OCI-LY7 (cell line): ENCODE results near the gene IPCEF1. TPM values are rescaled to one million over a fixed set of nuclear protein-coding genes. Genes with fewer than 3 reads are reported as not detected.

Source experiments
- BruUV-seq: library from RNA; stranded (reverse); fragments of 400-500 nt; replicated peaks from 2 replicates; lab custom pipeline; 2021; lab: Mats Ljungman, UMichigan
- CTCF ChIA-PET: fragments of 300-600 bp; sonication (Branson Sonifier 250); formaldehyde crosslinking; loops from one replicate; lab custom pipeline; 2022; ENCODE audit warnings: antibody characterized with exemption; ENCODE audit not compliant: unreplicated experiment; lab: Charles Lee
- POLR2A ChIA-PET: fragments of 300-600 bp; sonication (Branson Sonifier 250); formaldehyde crosslinking; loops from one replicate; lab custom pipeline; 2022; ENCODE audit warnings: antibody characterized with exemption; lab: Charles Lee
- DNase-seq: peaks from one replicate; pipeline ENCODE4 v3.0.0-alpha.2; 2015; ENCODE audit warnings: low spot score
- H2AFZ ChIP-seq: fragments of 200-600 bp; sonication (generic), shearing (Covaris generic); 2 replicates; pipeline ENCODE4 v1.6.1; 2014; ENCODE audit warnings: mild to moderate bottlenecking, antibody characterized with exemption, low read length, moderate library complexity
- H3K27ac ChIP-seq: fragments of 200-600 bp; sonication (generic); 2 replicates; pipeline ENCODE4 v1.5.1; 2014; ENCODE audit warnings: mixed run types, low read depth, mild to moderate bottlenecking, moderate library complexity, low read length, inconsistent platforms; ENCODE audit not compliant: poor library complexity, severe bottlenecking
- H3K36me3 ChIP-seq: fragments of 200-600 bp; sonication (generic); 2 replicates; pipeline ENCODE4 v1.6.1; 2014; ENCODE audit warnings: mild to moderate bottlenecking, antibody characterized with exemption, low read length, moderate library complexity, mixed read lengths; ENCODE audit not compliant: insufficient read depth
- H3K4me1 ChIP-seq: fragments of 200-600 bp; sonication (generic); 2 replicates; pipeline ENCODE4 v1.5.1; 2014; ENCODE audit warnings: mild to moderate bottlenecking, low read length; ENCODE audit not compliant: insufficient read depth, poor library complexity, severe bottlenecking
- H3K4me2 ChIP-seq: fragments of 200-600 bp; sonication (generic); 2 replicates; pipeline ENCODE4 v1.6.1; 2014; ENCODE audit warnings: mild to moderate bottlenecking, low read length
- H3K4me3 ChIP-seq: fragments of 200-600 bp; sonication (generic); 2 replicates; pipeline ENCODE4 v1.5.1; 2014; ENCODE audit warnings: mild to moderate bottlenecking, low read depth, low read length; ENCODE audit not compliant: poor library complexity, severe bottlenecking
- H3K79me2 ChIP-seq: fragments of 200-600 bp; sonication (generic); 2 replicates; pipeline ENCODE4 v1.6.1; 2016; ENCODE audit warnings: low read depth, mild to moderate bottlenecking, low read length, moderate library complexity, mixed read lengths; ENCODE audit not compliant: insufficient read depth
- H3K9me2 ChIP-seq: fragments of 200-600 bp; sonication (generic); 2 replicates; pipeline ENCODE4 v1.6.1; 2016; ENCODE audit warnings: mild to moderate bottlenecking, low read length, mixed read lengths; ENCODE audit not compliant: insufficient read depth
- H3K9me3 ChIP-seq: fragments of 200-600 bp; sonication (generic); 2 replicates; pipeline ENCODE4 v1.6.1; 2014; ENCODE audit warnings: mild to moderate bottlenecking, mixed run types, low read length, mixed read lengths
- H4K20me1 ChIP-seq: fragments of 200-600 bp; sonication (generic); 2 replicates; pipeline ENCODE4 v1.6.1; 2014; ENCODE audit warnings: mild to moderate bottlenecking, antibody characterized with exemption, low read length, moderate library complexity, mixed read lengths; ENCODE audit not compliant: insufficient read depth
- CTCF ChIP-seq: fragments of 200-600 bp; sonication (generic); conservative IDR thresholded peaks from 2 replicates; pipeline ENCODE4 v1.5.1; 2014; ENCODE audit warnings: mild to moderate bottlenecking, antibody characterized with exemption, low read length, moderate library complexity, mixed read lengths
- EZH2phosphoT487 ChIP-seq: fragments of 200-600 bp; sonication (generic); IDR thresholded peaks from 2 replicates; pipeline ENCODE4 v1.6.1; 2018; ENCODE audit warnings: low read depth, borderline replicate concordance, mild to moderate bottlenecking, mixed run types, antibody characterized with exemption, low read length, moderate library complexity, mixed read lengths
- intact Hi-C: fragments of 100-400 bp; cut with micrococcal nuclease; formaldehyde crosslinking; loops from one replicate; pipeline ENCODE4 v1.10.0; 2022; ENCODE audit not compliant: unreplicated experiment
- total RNA-seq, 2 experiments: library from RNA; depleted of rRNA in 1 of 2; stranded (reverse); fragments of >200 nt in 1 of 2; shearing (Covaris generic) in 1 of 2; gene quantifications; 2 replicates each; pipeline ENCODE4 v1.2.3, GENCODE V29; 2014 to 2022

Gene IPCEF1
- total RNA-seq, 2 experiments from 2014 or later = not detected

DNA sequence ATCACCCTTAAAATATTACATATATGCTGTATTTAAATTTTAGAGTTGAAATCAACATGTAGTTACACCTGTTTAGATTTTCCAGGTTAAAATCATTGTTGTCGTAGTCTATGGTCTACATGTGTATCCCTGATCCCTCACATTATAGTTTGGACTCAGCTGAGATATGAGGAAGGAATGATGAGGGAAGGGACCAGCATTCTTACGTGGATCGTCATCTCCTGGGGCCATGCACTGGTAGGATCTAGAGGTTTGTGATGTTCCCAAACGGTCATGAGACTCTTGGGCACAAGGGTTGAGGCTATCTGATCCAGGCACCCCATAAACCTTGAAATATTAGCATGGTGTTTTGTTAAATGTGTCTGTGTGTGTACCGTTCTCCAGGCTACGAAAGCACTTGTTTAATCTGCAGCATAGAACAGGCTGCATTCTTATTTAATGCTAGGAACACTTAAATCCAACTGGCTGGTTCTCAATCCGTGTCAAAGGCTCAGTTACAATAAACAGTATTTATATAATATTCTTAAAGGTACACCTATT is 55.4 kb downstream of the IPCEF1 start:
- CTCF ChIA-PET = no interaction called here
- H3K4me2 ChIP-seq = peak overlapping the region; percentile 56; the same call in 1 of the 2 replicates

DNA sequence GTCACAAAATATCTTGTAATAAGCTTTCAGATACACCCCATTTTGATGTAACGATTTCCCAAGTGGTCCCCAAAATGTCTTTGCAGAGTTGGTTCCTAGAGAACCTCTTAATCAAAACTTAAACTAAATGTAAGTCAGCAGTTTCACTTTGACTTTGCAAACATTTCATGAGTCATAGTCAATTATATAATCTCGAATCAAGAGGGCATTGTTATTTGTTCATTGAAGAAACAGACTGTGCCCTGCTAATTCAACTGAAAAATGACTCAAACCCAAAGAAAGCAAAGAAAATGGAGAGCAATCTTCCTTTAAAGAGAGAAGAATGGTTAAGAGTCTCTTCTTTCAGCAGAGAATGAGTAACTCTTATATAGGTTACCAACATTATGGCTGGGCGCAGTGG is 58.3 kb downstream of the IPCEF1 start:
- CTCF ChIA-PET = no interaction called here
- Histone ChIP-seq H3K4me1 (peaks cover 24% of the 10 kb centered on the region), H3K9me3 (no peaks in the 10 kb centered on the region), H3K4me3 (no peak overlapping the region), H3K36me3 (no peaks in the 10 kb centered on the region), H3K4me2 (no peak overlapping the region), H4K20me1 (no peaks in the 10 kb centered on the region), H3K27ac (no peak overlapping the region), H3K9me2 (no peaks in the 10 kb centered on the region), H2AFZ (no peak overlapping the region), H3K79me2 (no peaks in the 10 kb centered on the region)
- intact Hi-C loops = no loop called here
- POLR2A ChIA-PET = interaction anchor here (0.7 kb wide), 2 partner anchors 48 to 108 kb away, joined by 3 to 4 read pairs; no protein-coding TSS in a partner anchor
- DNase-seq = no peak
- BruUV-seq = no TSS peak
- TF ChIP-seq EZH2phosphoT487 (no peak), CTCF (no peak)

More for the DNA sequence above, 55.4 kb downstream of the IPCEF1 start:
- no peaks in the 10 kb centered on the region for H4K20me1 ChIP-seq
- no peak overlapping the region for H3K4me3 ChIP-seq
- no peaks in the 10 kb centered on the region for H3K9me3 ChIP-seq
- POLR2A ChIA-PET = no interaction called here
- H3K36me3 ChIP-seq = no peaks in the 10 kb centered on the region
- no peak for DNase-seq
- BruUV-seq = no TSS peak
- intact Hi-C loops = no loop called here
- H3K9me2 ChIP-seq = no peaks in the 10 kb centered on the region
- no peak overlapping the region for H3K27ac ChIP-seq
- no peaks in the 10 kb centered on the region for H3K79me2 ChIP-seq
- TF ChIP-seq CTCF (no peak), EZH2phosphoT487 (no peak)
- H2AFZ ChIP-seq = no peak overlapping the region
- H3K4me1 ChIP-seq = peaks cover 31% of the 10 kb centered on the region

DNA sequence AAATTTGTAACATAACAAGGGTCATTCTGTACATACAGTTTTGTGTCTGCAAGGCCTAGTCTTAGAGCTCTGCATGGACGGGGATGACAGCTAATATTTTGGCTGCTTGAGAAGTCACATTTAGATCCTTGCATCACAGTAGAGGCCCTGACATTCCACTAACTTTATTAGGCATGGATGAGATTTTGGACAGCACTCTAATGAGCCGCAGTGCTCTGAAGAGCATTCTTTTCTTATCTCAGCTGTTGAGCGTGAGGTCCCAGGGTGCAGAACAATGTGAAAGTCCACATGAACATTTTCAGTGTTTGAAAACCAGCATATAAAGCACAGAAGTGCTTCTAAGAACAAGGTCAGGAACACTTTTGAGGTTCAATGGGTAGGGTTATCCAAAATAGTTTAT is 58.9 kb downstream of the IPCEF1 start:
- CTCF ChIA-PET = no interaction called here

More for the DNA sequence above, 58.9 kb downstream of the IPCEF1 start:
- TF ChIP-seq CTCF (no peak), EZH2phosphoT487 (no peak)
- Histone ChIP-seq H3K4me2 (no peak overlapping the region), H3K9me3 (no peaks in the 10 kb centered on the region), H2AFZ (no peak overlapping the region), H3K27ac (no peak overlapping the region), H3K9me2 (no peaks in the 10 kb centered on the region), H3K79me2 (no peaks in the 10 kb centered on the region), H3K4me3 (no peak overlapping the region), H4K20me1 (no peaks in the 10 kb centered on the region), H3K4me1 (peaks cover 18% of the 10 kb centered on the region), H3K36me3 (no peaks in the 10 kb centered on the region)
- BruUV-seq = no TSS peak
- POLR2A ChIA-PET = interaction anchor here (0.7 kb wide), 2 partner anchors 48 to 107 kb away, joined by 3 to 4 read pairs; no protein-coding TSS in a partner anchor
- intact Hi-C loops = no loop called here
- DNase-seq = no peak
